Activated T-helper 1 cell treated with anti-CD3 and anti-CD28 coated beads, Interleukin-12 subunit alpha, Interleukin-12 subunit beta, Interleukin-2, Interleukin-4 antibody, amounts not matched to agents 30 ng/mL and 10 ng/mL and 1 ng/mL, durations not matched to agents 14 hours and 24 hours and 36 hours (primary cell): ENCODE data around the gene OSBPL8. TPM values are rescaled to one million over a fixed set of nuclear protein-coding genes. Genes with fewer than 3 reads are reported as not detected.
"Not testable (repeated sequence)": the region's sequence is repeated elsewhere in the genome, so short reads cannot be mapped to it uniquely, and the experiment has no call there.

Source experiments
- DNase-seq: peaks from one replicate; pipeline ENCODE4 v3.0.0; 2021; ENCODE audit warnings: low spot score
- H3K27ac Mint-ChIP-seq: one replicate; pipeline ENCODE4 v1.8.0; 2021; ENCODE audit warnings: mild to moderate bottlenecking, mixed read lengths
- H3K27me3 Mint-ChIP-seq: one replicate; pipeline ENCODE4 v1.8.0; 2022; ENCODE audit warnings: mild to moderate bottlenecking, moderate library complexity, mixed read lengths; ENCODE audit not compliant: insufficient read depth
- H3K36me3 Mint-ChIP-seq: one replicate; pipeline ENCODE4 v1.8.0; 2021; ENCODE audit warnings: low read depth, mixed read lengths
- H3K4me1 Mint-ChIP-seq: one replicate; pipeline ENCODE4 v1.8.0; 2021; ENCODE audit warnings: low read depth, mixed read lengths
- H3K4me3 Mint-ChIP-seq: one replicate; pipeline ENCODE4 v1.8.0; 2021; ENCODE audit warnings: mild to moderate bottlenecking, moderate library complexity, mixed read lengths
- H3K9me3 Mint-ChIP-seq: one replicate; pipeline ENCODE4 v1.8.0; 2021; ENCODE audit warnings: mixed read lengths
- intact Hi-C: fragments of 100-400 bp; cut with micrococcal nuclease; formaldehyde crosslinking; loops from one replicate; pipeline ENCODE4 v1.15.1; 2024
- total RNA-seq: library from RNA; stranded (reverse); gene quantifications from 2 replicates; pipeline ENCODE4 v1.2.3, GENCODE V29; 2022

The OSBPL8 gene
- total RNA-seq, 1 donor from 2014 or later, result 86.9 TPM

- H3K4me1 Mint-ChIP-seq, result no peaks in the 10 kb centered on the region
- no peaks in the 10 kb centered on the region for H3K27me3 Mint-ChIP-seq
- H3K4me3 Mint-ChIP-seq, result no peak overlapping the region
- intact Hi-C loops, result no loop called here
- H3K27ac Mint-ChIP-seq, result no peak overlapping the region
- H3K9me3 Mint-ChIP-seq, result no peaks in the 10 kb centered on the region
- peaks cover 39% of the 10 kb centered on the region for H3K36me3 Mint-ChIP-seq
- no peak for DNase-seq
These were observed 180.3 kb downstream of the OSBPL8 start for GRCh38 chr12:76379261-76379660.

- DNase-seq, H3K27me3 Mint-ChIP-seq, H3K9me3 Mint-ChIP-seq, H3K4me3 Mint-ChIP-seq, H3K4me1 Mint-ChIP-seq, intact Hi-C loops: not testable (repeated sequence)
- Mint-ChIP-seq H3K27ac (peak overlapping the region; percentile 61), H3K36me3 (peaks cover 38% of the 10 kb centered on the region)
These were observed 182.7 kb downstream of the OSBPL8 start for GRCh38 chr12:76376876-76377275.

- no peak for DNase-seq
- Mint-ChIP-seq H3K9me3 (no peaks in the 10 kb centered on the region), H3K4me3 (no peak overlapping the region), H3K27me3 (no peaks in the 10 kb centered on the region), H3K4me1 (no peaks in the 10 kb centered on the region), H3K27ac (no peak overlapping the region), H3K36me3 (peaks cover 39% of the 10 kb centered on the region)
- intact Hi-C loops, result no loop called here
These were observed 183.6 kb downstream of the OSBPL8 start for GRCh38 chr12:76375939-76376338.

GRCh38 chr12:76375470-76375869 lies 184.1 kb downstream of the OSBPL8 start:
- no peak overlapping the region for H3K27ac Mint-ChIP-seq
- intact Hi-C loops, result no loop called here
- H3K36me3 Mint-ChIP-seq, result peaks cover 43% of the 10 kb centered on the region
- no peak for DNase-seq
- no peaks in the 10 kb centered on the region for H3K27me3 Mint-ChIP-seq
- H3K4me1 Mint-ChIP-seq, result no peaks in the 10 kb centered on the region
- no peak overlapping the region for H3K4me3 Mint-ChIP-seq
- H3K9me3 Mint-ChIP-seq, result no peaks in the 10 kb centered on the region

GRCh38 chr12:76374386-76375020 lies 185.1 kb downstream of the OSBPL8 start:
- no peak for DNase-seq
- Mint-ChIP-seq H3K36me3 (peaks cover 50% of the 10 kb centered on the region), H3K4me1 (no peaks in the 10 kb centered on the region), H3K27ac (no peak overlapping the region), H3K27me3 (no peaks in the 10 kb centered on the region), H3K4me3 (no peak overlapping the region), H3K9me3 (no peaks in the 10 kb centered on the region)
- intact Hi-C loops, result no loop called here

- intact Hi-C loops, result no loop called here
- H3K27me3 Mint-ChIP-seq, result no peaks in the 10 kb centered on the region
These were observed 191.3 kb downstream of the OSBPL8 start for GRCh38 chr12:76368230-76368629.

GRCh38 chr12:76366163-76366562 lies 193.4 kb downstream of the OSBPL8 start:
- peaks cover 69% of the 10 kb centered on the region for H3K36me3 Mint-ChIP-seq
- H3K4me3 Mint-ChIP-seq, result no peak overlapping the region
- H3K27me3 Mint-ChIP-seq, result no peaks in the 10 kb centered on the region
- DNase-seq, result no peak
- intact Hi-C loops, result loop anchor here (1.0 kb wide), 1 partner anchor 18 kb away; the partner anchor contains the start of gene BBS10
- H3K27ac Mint-ChIP-seq, result no peak overlapping the region
- no peaks in the 10 kb centered on the region for H3K4me1 Mint-ChIP-seq
- peaks cover 11% of the 10 kb centered on the region for H3K9me3 Mint-ChIP-seq

More at GRCh38 chr12:76368230-76368629, 191.3 kb downstream of the OSBPL8 start:
- Mint-ChIP-seq H3K36me3 (peaks cover 67% of the 10 kb centered on the region), H3K4me1 (no peaks in the 10 kb centered on the region), H3K27ac (no peak overlapping the region), H3K4me3 (no peak overlapping the region), H3K9me3 (peaks cover 11% of the 10 kb centered on the region)
- DNase-seq, result no peak

GRCh38 chr12:76364131-76364530 lies 195.4 kb downstream of the OSBPL8 start:
- peaks cover 11% of the 10 kb centered on the region for H3K9me3 Mint-ChIP-seq
- intact Hi-C loops, H3K27me3 Mint-ChIP-seq, H3K4me1 Mint-ChIP-seq, DNase-seq, H3K27ac Mint-ChIP-seq, H3K4me3 Mint-ChIP-seq: not testable (repeated sequence)
- H3K36me3 Mint-ChIP-seq, result peaks cover 66% of the 10 kb centered on the region

GRCh38 chr12:76360316-76360715 lies 199.3 kb downstream of the OSBPL8 start:
- DNase-seq, result no peak
- intact Hi-C loops, result no loop called here
- no peaks in the 10 kb centered on the region for H3K27me3 Mint-ChIP-seq
- H3K4me1 Mint-ChIP-seq, result no peaks in the 10 kb centered on the region
- no peak overlapping the region for H3K4me3 Mint-ChIP-seq
- H3K27ac Mint-ChIP-seq, result no peak overlapping the region
- no peaks in the 10 kb centered on the region for H3K9me3 Mint-ChIP-seq
- H3K36me3 Mint-ChIP-seq, result peaks cover 55% of the 10 kb centered on the region

- intact Hi-C loops, result no loop called here
- no peaks in the 10 kb centered on the region for H3K9me3 Mint-ChIP-seq
- no peaks in the 10 kb centered on the region for H3K27me3 Mint-ChIP-seq
- no peak overlapping the region for H3K27ac Mint-ChIP-seq
- no peak for DNase-seq
- no peak overlapping the region for H3K4me3 Mint-ChIP-seq
- H3K36me3 Mint-ChIP-seq, result peaks cover 33% of the 10 kb centered on the region
- H3K4me1 Mint-ChIP-seq, result no peaks in the 10 kb centered on the region
These were observed 203.5 kb downstream of the OSBPL8 start for GRCh38 chr12:76356071-76356470.

GRCh38 chr12:76348079-76348901 lies 211.3 kb downstream of the OSBPL8 start, which contains the start of gene BBS10:
Gene BBS10 (minus strand): TSS chr12:76348415. CDS start chr12:76348358, 57 bp downstream.
- H3K36me3 Mint-ChIP-seq, result peaks cover 3% of the 10 kb centered on the region
- H3K4me3 Mint-ChIP-seq, result peak within 1 kb of the TSS; percentile 95
- intact Hi-C loops, result loop anchor here (1.0 to 10.0 kb wide), 14 partner anchors 18 to 1016 kb away; partner anchors contain the start of genes CAPS2, GLIPR1L1, GLIPR1L2 and KRR1
- no peaks in the 10 kb centered on the region for H3K9me3 Mint-ChIP-seq
- H3K27ac Mint-ChIP-seq, result peak within 1 kb of the TSS; percentile 88
- H3K27me3 Mint-ChIP-seq, result peaks cover 1% of the 10 kb centered on the region
- peak; percentile 81 for DNase-seq
- peaks cover 29% of the 10 kb centered on the region for H3K4me1 Mint-ChIP-seq

- Mint-ChIP-seq H3K27me3 (peaks cover 1% of the 10 kb centered on the region), H3K27ac (peak overlapping the region; percentile 88), H3K4me1 (peaks cover 29% of the 10 kb centered on the region), H3K4me3 (peak overlapping the region; percentile 95), H3K9me3 (no peaks in the 10 kb centered on the region), H3K36me3 (peaks cover 3% of the 10 kb centered on the region)
- intact Hi-C loops, result loop anchor here (1.0 to 10.0 kb wide), 9 partner anchors 72 to 1015 kb away; partner anchors contain the start of genes CAPS2, GLIPR1, GLIPR1L1 and ZDHHC17
- no peak for DNase-seq
These were observed 212.7 kb downstream of the OSBPL8 start for GRCh38 chr12:76346798-76347420.
